GM19023 (cell line): ENCODE data around the gene TPP2.

Experiments
- ATAC-seq: cut with Tn5 transposase; IDR thresholded peaks from one replicate; pipeline ENCODE4 v1.9.1; 2021; ENCODE audit warnings: mild to moderate bottlenecking, moderate library complexity; ENCODE audit not compliant: unreplicated experiment

Gene TPP2

DNA sequence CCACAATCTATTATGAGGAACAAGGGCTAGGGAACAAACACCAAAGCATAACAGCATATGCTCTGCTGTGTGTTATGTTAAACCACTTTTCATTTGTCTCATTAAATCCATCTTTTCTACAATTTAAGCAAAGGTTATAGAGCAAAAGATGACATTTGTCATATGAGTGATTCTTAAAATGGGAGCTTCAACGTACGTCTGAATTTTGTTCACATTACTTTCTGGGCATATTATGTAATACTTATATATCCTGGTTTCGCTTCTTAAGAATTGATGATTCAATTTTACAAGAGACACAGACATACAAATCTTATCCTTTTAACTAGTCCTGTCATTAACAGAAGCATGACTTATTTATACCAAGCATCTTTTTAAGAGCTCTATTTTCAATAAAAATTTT is 3.3 kb upstream of the TPP2 start:
- no peak for ATAC-seq

- ATAC-seq = peak; percentile 21
These were observed 509 bp downstream of the TPP2 start for GRCh38 chr13:102597029-102597961.

DNA sequence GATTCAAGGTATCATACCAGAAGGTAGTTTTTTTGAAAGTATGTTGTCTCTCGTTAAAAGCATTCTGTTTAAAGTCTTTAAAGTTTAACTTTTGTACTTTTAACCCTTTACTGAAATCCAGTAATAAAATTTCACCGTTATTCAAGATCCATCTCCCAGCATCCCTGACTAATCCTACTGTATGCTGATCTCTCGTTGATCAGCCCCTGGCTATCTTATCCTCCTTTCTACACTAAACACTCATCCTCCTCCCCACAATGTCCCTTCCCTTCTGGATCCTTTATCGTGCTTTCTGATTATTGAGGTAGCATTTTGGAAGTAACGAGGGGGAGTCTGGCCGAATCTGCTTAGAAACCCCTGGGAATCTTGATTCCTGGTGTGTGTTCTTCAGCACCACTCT is 1.3 kb downstream of the TPP2 start:
- ATAC-seq = no peak

GRCh38 chr13:102599426-102600012 is 2.7 kb downstream of the TPP2 start:
- ATAC-seq = no peak

DNA sequence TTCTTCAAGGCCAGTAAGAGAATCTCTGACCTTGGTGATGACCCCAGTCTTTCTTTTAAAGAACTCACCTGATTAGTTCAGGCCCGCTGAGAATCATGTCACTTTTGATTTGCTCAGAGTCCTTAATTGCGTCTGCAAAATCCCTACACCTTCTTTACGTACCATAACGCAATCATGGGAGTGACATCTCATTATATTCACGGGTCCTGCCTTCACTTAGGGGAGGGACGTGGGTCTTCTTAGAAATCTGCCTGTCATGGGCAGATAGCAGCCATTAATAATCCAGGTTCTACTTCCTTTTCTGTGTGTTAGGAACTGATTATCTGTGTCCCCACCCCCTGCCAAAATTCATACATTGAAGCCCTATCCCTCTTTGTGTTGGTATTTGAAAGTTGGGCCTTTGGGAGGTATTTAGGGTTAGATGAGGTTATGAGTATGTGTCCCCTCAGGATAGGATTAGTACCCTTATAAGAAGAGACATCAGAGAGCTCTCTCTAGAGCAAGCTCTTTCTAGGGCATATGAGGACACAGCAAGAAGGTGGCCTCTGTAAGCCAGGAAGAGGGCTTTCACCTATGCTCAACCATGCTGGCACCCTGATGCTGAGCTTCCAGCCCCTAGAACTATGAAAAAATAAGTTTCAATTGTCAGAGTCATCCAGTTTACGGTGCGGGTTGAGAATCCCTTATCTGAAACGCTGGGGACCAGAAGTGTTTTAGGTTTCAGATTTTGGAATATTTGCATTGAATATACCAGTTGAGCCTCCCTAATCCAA is 9.9 kb downstream of the TPP2 start:
- ATAC-seq = no peak

DNA sequence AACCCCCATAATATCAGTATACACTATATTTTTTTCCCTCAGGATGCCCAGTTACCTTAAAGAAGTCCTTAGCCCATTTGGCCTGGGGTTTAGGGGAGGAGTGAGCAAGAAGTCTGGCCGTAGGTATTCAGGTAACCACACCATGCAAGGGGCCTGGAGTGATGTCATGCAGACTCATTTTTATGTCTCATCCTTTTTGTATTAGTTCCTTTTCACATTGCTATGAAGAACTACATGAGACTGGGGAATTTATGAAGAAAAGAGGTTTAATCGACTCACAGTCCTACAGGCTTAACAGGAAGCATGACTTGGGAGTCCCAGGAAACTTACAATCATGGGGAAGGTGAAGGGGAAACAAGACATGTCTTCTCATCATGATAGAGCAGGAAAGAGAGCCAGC is 12.2 kb downstream of the TPP2 start:
- ATAC-seq = no peak

- ATAC-seq = no peak
These were observed 12.9 kb downstream of the TPP2 start for GRCh38 chr13:102609696-102610095.

- no peak for ATAC-seq
These were observed 13.6 kb downstream of the TPP2 start for GRCh38 chr13:102610296-102610895.

DNA sequence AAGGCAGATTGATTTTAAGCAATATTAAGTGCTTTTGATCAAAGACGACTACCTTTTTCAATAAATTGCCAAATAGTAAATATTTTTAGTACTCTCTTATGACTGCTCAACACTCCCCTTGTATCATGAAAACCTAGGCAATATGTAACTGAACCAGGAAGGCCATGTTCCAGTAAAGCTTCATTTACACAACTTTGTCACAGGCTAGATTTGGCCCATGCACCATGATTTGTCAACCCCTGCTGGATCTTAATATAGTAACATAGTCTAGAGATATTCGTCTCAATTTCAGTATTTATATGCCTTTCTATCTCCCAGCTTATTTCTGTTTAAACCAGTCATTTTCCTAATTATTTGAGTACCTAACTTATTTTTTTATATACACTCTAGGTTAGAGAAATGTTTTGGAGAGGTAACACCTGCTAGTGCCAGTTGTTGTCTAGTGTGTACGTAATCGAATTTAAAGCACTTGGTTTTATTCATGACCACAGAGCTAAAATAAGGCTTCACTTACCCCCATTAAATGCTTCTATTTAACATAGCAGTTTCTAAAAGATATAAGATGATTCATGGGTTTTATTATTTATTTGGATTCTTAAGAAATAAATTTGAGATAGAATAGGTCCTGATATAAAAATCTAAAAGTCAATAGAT is 21.0 kb downstream of the TPP2 start:
- ATAC-seq = no peak

DNA sequence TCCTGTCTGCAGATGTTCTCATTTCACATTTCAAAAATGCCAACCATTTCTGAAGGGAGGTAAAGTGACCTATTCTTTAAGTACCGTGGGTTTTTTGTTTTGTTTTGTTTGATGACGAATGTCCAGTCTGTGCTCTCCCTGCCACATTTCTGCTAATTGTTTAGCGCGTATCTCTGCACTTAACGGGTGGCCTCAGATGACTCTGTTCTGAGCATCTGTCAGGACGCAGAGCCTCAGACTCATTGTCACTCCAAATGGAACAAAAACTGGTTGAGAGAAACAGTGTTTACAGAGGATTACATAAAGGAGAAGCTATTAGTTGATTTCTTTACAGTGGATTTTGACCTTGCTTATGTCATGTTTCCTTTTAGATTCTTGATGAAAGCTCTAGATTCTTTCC is 23.7 kb downstream of the TPP2 start:
- ATAC-seq = no peak

GRCh38 chr13:102626928-102627327 is 30.1 kb downstream of the TPP2 start:
- ATAC-seq = no peak

DNA sequence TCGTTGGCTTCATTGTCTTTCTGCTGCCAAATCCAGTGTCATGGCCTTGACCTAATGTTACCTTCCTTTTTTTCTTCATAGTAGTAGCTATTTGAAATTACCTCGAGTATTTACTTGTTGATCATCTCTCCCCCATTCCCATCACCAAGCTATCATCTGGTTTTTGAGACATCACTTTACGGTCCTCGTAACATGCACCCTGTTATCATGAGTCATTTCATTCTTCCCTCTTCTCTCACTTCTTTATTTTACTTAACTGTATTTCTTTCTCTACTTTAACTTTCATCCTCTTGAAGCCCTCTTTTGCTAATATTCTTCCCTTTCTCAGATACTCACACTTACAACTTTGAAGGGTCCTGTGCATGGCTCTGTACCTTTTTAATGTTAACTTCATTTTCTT is 31.8 kb downstream of the TPP2 start:
- no peak for ATAC-seq

DNA sequence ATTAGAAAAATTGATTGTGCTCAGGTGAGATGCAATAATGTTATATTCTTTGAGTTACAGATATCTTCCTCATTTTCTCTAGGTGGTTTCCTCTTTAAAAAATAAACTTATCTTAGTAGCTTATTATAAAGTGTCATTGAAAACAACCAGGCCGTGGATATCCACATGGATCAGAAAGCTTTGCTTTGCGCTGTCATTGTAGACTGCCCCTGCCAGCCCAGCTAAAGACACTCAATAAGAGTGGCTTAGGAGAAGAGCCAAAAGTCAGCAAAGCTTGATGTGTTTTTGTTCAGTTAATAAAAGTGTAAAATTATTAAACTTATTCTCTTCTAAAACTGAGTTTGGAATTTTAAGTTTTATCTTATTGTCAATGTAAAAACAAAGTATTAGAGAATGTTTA is 34.4 kb downstream of the TPP2 start:
- no peak for ATAC-seq

DNA sequence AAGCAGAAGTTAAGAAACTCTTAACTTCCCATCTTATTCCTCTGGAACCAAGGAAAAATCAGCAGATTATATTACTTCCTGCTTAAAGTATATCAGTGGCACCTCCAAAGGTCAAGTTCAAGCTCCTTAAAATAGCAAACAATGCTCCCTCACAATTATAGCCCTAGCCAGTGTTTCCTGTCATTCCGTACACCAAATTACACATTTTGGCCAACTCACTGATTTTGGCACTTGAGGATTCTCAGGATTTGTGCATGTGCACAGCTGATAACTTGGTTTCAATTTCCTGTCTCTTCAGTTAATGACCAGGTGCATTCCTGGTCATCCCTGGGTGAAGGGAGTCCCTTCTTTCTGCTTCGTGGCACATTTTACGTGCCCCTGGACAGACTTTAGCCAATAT is 42.0 kb downstream of the TPP2 start:
- no peak for ATAC-seq

DNA sequence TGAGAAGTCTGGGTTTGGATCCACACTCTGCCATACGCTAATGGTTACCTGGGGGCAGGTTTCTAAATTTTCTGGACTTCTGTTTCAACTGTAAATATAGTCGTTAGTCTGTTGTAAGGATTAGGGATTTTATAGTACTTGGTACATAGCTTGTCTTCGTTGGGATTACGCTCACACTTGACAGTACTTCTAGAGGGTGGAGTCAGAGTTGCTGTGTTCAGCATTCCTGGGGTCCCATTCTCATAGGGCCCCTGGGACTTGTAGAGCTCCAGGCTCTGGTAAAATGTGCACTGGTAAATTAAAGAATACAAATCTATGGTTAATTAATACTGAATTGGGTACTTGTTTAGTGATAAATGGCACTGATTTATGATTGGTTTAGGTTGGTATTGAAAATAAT is 45.2 kb downstream of the TPP2 start:
- no peak for ATAC-seq

- no peak for ATAC-seq
These were observed 45.7 kb downstream of the TPP2 start for GRCh38 chr13:102642475-102642874.

DNA sequence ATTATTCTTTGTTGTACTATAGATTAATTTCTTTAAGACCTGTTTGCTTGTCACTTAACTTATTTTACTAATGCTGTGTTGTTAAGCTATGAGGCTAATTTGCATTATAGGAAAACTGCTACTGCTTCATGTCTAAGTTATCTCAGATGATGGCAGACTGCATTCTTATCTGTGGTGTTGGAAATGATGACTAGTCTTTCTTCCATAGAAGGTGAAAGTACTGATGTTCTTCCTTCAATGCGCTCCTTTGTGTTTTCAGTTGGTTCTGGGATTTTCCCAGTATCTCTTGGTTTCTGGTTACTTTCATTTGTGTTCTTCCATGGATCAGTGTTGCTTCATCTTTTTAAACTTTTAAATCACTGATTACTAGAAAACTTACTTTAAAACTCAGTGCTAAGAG is 46.9 kb downstream of the TPP2 start:
- ATAC-seq = no peak

DNA sequence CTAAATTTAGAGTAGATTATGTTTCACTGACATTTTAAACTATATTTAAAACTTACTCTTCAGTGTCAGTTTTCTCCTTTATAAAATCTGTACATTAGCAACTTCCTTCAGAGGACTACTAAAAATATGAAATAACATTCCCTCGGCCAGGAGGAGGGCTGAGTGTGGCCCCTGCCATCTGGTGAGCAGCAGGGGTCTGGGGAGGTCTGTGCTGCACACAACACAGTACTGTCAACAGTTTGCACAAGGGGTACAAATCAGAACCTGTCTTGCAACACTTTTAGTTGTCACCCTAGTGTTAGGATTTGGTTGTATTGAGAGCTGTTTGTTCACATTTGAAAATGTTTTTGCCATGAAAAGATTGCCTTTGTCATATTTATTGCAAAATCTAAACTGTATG is 48.9 kb downstream of the TPP2 start:
- no peak for ATAC-seq

GRCh38 chr13:102648046-102648445 is 51.3 kb downstream of the TPP2 start:
- ATAC-seq = no peak

DNA sequence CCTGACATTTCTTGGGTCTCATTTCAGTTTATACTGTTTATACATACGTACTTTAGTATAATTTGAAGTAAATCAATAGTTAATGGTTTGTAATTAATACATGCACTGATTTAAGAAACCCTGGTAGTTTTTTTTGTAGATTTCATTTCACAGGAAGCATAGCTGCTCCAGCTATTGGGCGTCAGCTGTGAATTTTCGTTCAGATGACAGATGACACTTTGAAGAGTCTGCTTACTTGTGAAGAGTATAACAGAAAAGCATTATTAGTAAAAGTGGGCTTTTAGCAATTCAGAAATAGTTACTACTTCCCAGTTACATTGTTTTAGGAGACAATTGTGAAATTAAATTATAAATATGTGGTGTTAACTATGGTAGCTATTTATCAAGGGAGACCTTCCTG is 53.7 kb downstream of the TPP2 start:
- ATAC-seq = no peak

DNA sequence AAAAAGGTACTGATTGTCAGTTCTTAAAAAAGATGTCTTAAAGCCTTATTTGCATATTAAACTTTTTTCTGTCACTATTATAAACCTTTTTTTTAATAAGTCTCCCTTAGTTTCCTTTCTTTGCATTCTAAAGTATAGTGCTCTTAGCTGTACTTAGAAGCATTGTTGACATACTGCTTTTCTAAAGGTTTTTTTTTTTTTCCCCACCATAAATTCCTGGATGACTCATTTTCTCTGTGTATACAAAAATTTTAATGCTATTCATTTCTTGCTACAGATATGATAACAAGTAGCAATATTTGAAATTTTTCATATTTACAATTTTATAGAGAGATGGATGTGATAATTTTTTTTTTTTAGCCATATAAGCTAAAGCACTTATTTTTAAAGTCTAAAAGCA is 54.6 kb downstream of the TPP2 start:
- ATAC-seq = no peak
